ENCODE data around the gene CCDC81. TPM values are rescaled to one million over a fixed set of nuclear protein-coding genes. Genes with fewer than 3 reads are reported as not detected.
"Not testable (repeated sequence)": the region's sequence is repeated elsewhere in the genome, so short reads cannot be mapped to it uniquely, and the experiment has no call there.

Gene CCDC81
- total RNA-seq, 2 experiments from 2014 or later, result 0.83 TPM

- POLR2A ChIA-PET, result no interaction called here
- Mint-ChIP-seq H3K36me3 (ENCODE audit: low read depth) (no peaks in the 10 kb centered on the region), H3K4me3 (no peak overlapping the region), H3K27me3 (no peaks in the 10 kb centered on the region), H3K27ac (no peak overlapping the region), H3K9me3 (no peaks in the 10 kb centered on the region), H3K4me1 (ENCODE audit: low read depth) (peaks cover 5% of the 10 kb centered on the region)
- ATAC-seq (no peak), DNase-seq (no peak)
- TF ChIP-seq CTCF (IDR thresholded peaks at IDR 0.05), result no peak
- CTCF ChIA-PET, result interaction anchor here (1.4 kb wide), 1 partner anchor 559 kb away, joined by 3 read pairs; the partner anchor contains the start of gene CCDC83
- intact Hi-C loops (cut with micrococcal nuclease), result no loop called here
Measured at GRCh38 chr11:86414032-86414431, 39.3 kb downstream of the CCDC81 start.

DNA sequence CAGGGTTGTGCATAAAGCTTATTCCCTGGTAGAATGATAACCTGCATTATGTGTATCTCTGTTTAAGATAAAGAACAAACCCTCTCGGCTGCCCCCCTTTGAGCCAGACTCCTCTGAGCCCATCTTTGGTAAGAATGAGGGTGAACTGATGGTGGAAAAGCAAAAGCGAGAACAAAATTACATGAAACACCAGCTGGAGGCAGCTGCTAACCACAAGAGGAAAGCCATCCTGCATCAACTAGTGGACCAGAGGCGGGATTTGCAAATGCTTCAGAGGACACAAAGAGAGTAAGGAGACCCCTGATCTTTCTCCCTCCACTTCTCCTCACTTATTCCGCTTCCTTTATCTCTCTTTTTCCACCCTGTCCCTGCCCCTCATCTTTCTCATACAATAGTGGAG is 40.3 kb downstream of the CCDC81 start:
- Mint-ChIP-seq H3K27me3 (no peaks in the 10 kb centered on the region), H3K4me3 (no peak overlapping the region), H3K9me3 (no peaks in the 10 kb centered on the region), H3K4me1 (ENCODE audit: low read depth) (peaks cover 5% of the 10 kb centered on the region), H3K36me3 (ENCODE audit: low read depth) (no peaks in the 10 kb centered on the region), H3K27ac (no peak overlapping the region)
- intact Hi-C loops (cut with micrococcal nuclease), result no loop called here
- no peak for DNase-seq
- no peak for TF ChIP-seq CTCF (IDR thresholded peaks at IDR 0.05)
- POLR2A ChIA-PET, result no interaction called here
- CTCF ChIA-PET, result interaction anchor here (1.4 kb wide), 1 partner anchor 560 kb away, joined by 3 read pairs; the partner anchor contains the start of gene CCDC83
- ATAC-seq, result no peak

DNA sequence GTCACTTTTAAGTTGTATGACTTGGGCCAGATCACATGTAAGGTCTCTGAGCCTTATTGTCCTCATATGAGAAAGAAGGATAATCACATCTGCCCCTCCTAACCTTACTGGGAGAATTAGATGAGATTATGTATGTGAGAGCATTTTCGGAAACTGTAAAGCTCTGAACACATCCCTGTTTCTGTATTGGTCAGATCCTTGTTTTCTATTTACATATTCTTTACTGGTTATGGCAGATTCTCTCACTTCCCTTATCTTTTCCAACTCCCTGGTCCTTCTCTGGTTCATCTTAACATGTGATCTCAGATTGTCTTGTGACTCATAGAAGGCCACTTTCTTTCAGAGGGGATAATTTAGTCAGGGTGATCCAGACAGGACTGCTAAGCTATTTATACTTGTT is 41.8 kb downstream of the CCDC81 start:
- Mint-ChIP-seq H3K27me3 (no peaks in the 10 kb centered on the region), H3K4me1 (ENCODE audit: low read depth) (peaks cover 5% of the 10 kb centered on the region), H3K4me3 (no peak overlapping the region), H3K27ac (no peak overlapping the region), H3K9me3 (no peaks in the 10 kb centered on the region), H3K36me3 (ENCODE audit: low read depth) (no peaks in the 10 kb centered on the region)
- POLR2A ChIA-PET, result no interaction called here
- no peak for TF ChIP-seq CTCF (IDR thresholded peaks at IDR 0.05)
- ATAC-seq (no peak), DNase-seq (no peak)
- intact Hi-C loops (cut with micrococcal nuclease), result no loop called here
- CTCF ChIA-PET, result no interaction called here

- intact Hi-C loops (cut with micrococcal nuclease); DNase-seq; H3K4me1 Mint-ChIP-seq (ENCODE audit: low read depth); H3K27me3 Mint-ChIP-seq; ATAC-seq; H3K36me3 Mint-ChIP-seq (ENCODE audit: low read depth); CTCF ChIA-PET; H3K4me3 Mint-ChIP-seq; POLR2A ChIA-PET; H3K9me3 Mint-ChIP-seq; H3K27ac Mint-ChIP-seq: not testable (repeated sequence)
Measured at GRCh38 chr11:86416951-86417350, 42.3 kb downstream of the CCDC81 start.

- TF ChIP-seq CTCF (IDR thresholded peaks at IDR 0.05), result no peak
- intact Hi-C loops (cut with micrococcal nuclease), result no loop called here
- CTCF ChIA-PET, result interaction anchor here (0.8 to 1.4 kb wide), 3 partner anchors 25 to 563 kb away, joined by 3 read pairs; partner anchors contain the start of gene CCDC83
Measured at GRCh38 chr11:86418106-86418505, 43.4 kb downstream of the CCDC81 start.

DNA sequence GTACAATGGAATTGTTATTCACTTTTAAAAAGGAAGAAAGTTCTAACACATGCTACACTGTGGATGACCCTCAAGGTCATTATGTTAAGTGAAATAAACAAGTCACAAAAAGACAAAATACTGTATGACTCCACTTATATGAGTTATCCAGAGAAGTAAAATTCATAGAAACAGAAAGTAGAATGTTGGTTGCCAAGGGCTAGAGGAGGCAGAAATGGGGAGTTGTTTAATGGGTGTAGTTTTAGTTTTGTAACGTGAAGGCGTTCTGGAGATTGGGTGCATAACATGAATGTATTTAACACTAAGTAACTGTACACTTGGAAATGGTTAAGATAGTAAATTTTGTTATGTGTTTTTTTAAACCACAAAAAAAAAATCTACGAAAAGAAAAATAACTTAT is 43.8 kb downstream of the CCDC81 start:
- Mint-ChIP-seq H3K36me3 (ENCODE audit: low read depth) (no peaks in the 10 kb centered on the region), H3K27me3 (no peaks in the 10 kb centered on the region), H3K9me3 (no peaks in the 10 kb centered on the region), H3K4me1 (ENCODE audit: low read depth) (peaks cover 5% of the 10 kb centered on the region), H3K27ac (no peak overlapping the region), H3K4me3 (no peak overlapping the region)
- CTCF ChIA-PET, result interaction anchor here (0.6 to 1.6 kb wide), 8 partner anchors 11 to 788 kb away, joined by 3 read pairs; partner anchors contain the start of gene CCDC83
- no peak for TF ChIP-seq CTCF (IDR thresholded peaks at IDR 0.05)
- POLR2A ChIA-PET, result no interaction called here
- intact Hi-C loops (cut with micrococcal nuclease), result no loop called here
- no peak for ATAC-seq
- no peak for DNase-seq

More at GRCh38 chr11:86418106-86418505, 43.4 kb downstream of the CCDC81 start:
- Mint-ChIP-seq H3K4me3 (no peak overlapping the region), H3K27ac (no peak overlapping the region), H3K9me3 (no peaks in the 10 kb centered on the region), H3K4me1 (ENCODE audit: low read depth) (peaks cover 5% of the 10 kb centered on the region), H3K36me3 (ENCODE audit: low read depth) (no peaks in the 10 kb centered on the region), H3K27me3 (no peaks in the 10 kb centered on the region)
- POLR2A ChIA-PET, result no interaction called here
- ATAC-seq (no peak), DNase-seq (no peak)

Measured in activated CD8-positive, alpha-beta T cell treated with anti-CD3 and anti-CD28 coated beads for 36 hours (primary cell).